Measurements from ENCODE around the gene MRPS18C.

GRCh38 chr4:83486457-83487129, 30.7 kb downstream of the MRPS18C start:
- TF ChIP-seq POLR2A (IDR thresholded peaks at IDR 0.05), result no peak
- TF ChIP-seq, protein P1, sequence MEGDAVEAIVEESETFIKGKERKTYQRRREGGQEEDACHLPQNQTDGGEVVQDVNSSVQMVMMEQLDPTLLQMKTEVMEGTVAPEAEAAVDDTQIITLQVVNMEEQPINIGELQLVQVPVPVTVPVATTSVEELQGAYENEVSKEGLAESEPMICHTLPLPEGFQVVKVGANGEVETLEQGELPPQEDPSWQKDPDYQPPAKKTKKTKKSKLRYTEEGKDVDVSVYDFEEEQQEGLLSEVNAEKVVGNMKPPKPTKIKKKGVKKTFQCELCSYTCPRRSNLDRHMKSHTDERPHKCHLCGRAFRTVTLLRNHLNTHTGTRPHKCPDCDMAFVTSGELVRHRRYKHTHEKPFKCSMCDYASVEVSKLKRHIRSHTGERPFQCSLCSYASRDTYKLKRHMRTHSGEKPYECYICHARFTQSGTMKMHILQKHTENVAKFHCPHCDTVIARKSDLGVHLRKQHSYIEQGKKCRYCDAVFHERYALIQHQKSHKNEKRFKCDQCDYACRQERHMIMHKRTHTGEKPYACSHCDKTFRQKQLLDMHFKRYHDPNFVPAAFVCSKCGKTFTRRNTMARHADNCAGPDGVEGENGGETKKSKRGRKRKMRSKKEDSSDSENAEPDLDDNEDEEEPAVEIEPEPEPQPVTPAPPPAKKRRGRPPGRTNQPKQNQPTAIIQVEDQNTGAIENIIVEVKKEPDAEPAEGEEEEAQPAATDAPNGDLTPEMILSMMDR (IDR thresholded peaks at IDR 0.05), result no peak
